ENCODE data around the gene NFASC. TPM values are rescaled to one million over a fixed set of nuclear protein-coding genes. Genes with fewer than 3 reads are reported as not detected.

NFASC gene
- total RNA-seq, 2 experiments from 2014 or later, result not detected

- intact Hi-C loops (cut with DNase I, micrococcal nuclease), result no loop called here
- Histone ChIP-seq H3K27ac (ENCODE audit: low read depth in 1 of 2, low read length in 2 of 2) (no peak overlapping the region), H3K4me1 (ENCODE audit: insufficient read depth, low read length) (no peaks in the 10 kb centered on the region), H3K4me3 (ENCODE audit: low read length) (no peak overlapping the region), H3K9me3 (ENCODE audit: control insufficient read depth in 1 of 2, insufficient read depth in 1 of 2, low read length in 2 of 2) (no peaks in the 10 kb centered on the region), H3K27me3 (ENCODE audit: control insufficient read depth in 1 of 2, insufficient read depth in 2 of 2, low read length in 2 of 2) (peaks cover 12 to 26% of the 10 kb centered on the region in 2 experiments), H3K36me3 (ENCODE audit: insufficient read depth, low read length) (no peaks in the 10 kb centered on the region)
- CTCF ChIA-PET, result no interaction called here
- no peak overlapping the region for H3K27ac Mint-ChIP-seq
- no peak overlapping the region for H3K4me3 Mint-ChIP-seq
- no peaks in the 10 kb centered on the region for H3K9me3 Mint-ChIP-seq
- peaks cover 64% of the 10 kb centered on the region for H3K27me3 Mint-ChIP-seq
- POLR2A ChIA-PET, result no interaction called here
- no peaks in the 10 kb centered on the region for H3K4me1 Mint-ChIP-seq (ENCODE audit: low read depth)
- H3K36me3 Mint-ChIP-seq (ENCODE audit: low read depth), result no peaks in the 10 kb centered on the region
- DNase-seq, result no peak
- ATAC-seq (ENCODE audit: poor library complexity), result no peak
- TF ChIP-seq CTCF (IDR thresholded peaks at IDR 0.05), result no peak
Observed at GRCh38 chr1:204894031-204894430, 23.4 kb downstream of the NFASC start.

- no peak overlapping the region for H3K27ac ChIP-seq (ENCODE audit: low read depth in 1 of 2, low read length in 2 of 2)
- no peaks in the 10 kb centered on the region for H3K4me1 ChIP-seq (ENCODE audit: insufficient read depth, low read length)
- H3K4me3 Mint-ChIP-seq, result no peak overlapping the region
- no peaks in the 10 kb centered on the region for H3K4me1 Mint-ChIP-seq (ENCODE audit: low read depth)
- H3K27me3 Mint-ChIP-seq, result peaks cover 66% of the 10 kb centered on the region
- intact Hi-C loops (cut with DNase I, micrococcal nuclease), result no loop called here
- no peaks in the 10 kb centered on the region for H3K36me3 Mint-ChIP-seq (ENCODE audit: low read depth)
- H3K4me3 ChIP-seq (ENCODE audit: low read length), result no peak overlapping the region
- no peaks in the 10 kb centered on the region for H3K9me3 Mint-ChIP-seq
- ATAC-seq (ENCODE audit: poor library complexity), result no peak
- ChIA-PET POLR2A (no interaction called here), CTCF (no interaction called here)
- DNase-seq, result no peak
- no peaks in the 10 kb centered on the region for H3K9me3 ChIP-seq (ENCODE audit: control insufficient read depth in 1 of 2, insufficient read depth in 1 of 2, low read length in 2 of 2)
- no peak for TF ChIP-seq CTCF (IDR thresholded peaks at IDR 0.05)
- H3K36me3 ChIP-seq (ENCODE audit: insufficient read depth, low read length), result no peaks in the 10 kb centered on the region
- peaks cover 14 to 28% of the 10 kb centered on the region in 2 experiments for H3K27me3 ChIP-seq (ENCODE audit: control insufficient read depth in 1 of 2, insufficient read depth in 2 of 2, low read length in 2 of 2)
- H3K27ac Mint-ChIP-seq, result no peak overlapping the region
Observed at GRCh38 chr1:204894606-204895005, 23.9 kb downstream of the NFASC start.

- no peaks in the 10 kb centered on the region for H3K9me3 ChIP-seq (ENCODE audit: control insufficient read depth in 1 of 2, insufficient read depth in 1 of 2, low read length in 2 of 2)
- Mint-ChIP-seq H3K4me3 (no peak overlapping the region), H3K27ac (no peak overlapping the region), H3K4me1 (ENCODE audit: low read depth) (no peaks in the 10 kb centered on the region), H3K27me3 (peaks cover 68% of the 10 kb centered on the region), H3K9me3 (no peaks in the 10 kb centered on the region), H3K36me3 (ENCODE audit: low read depth) (no peaks in the 10 kb centered on the region)
- H3K4me3 ChIP-seq (ENCODE audit: low read length), result no peak overlapping the region
- DNase-seq (no peak), ATAC-seq (ENCODE audit: poor library complexity) (no peak)
- H3K4me1 ChIP-seq (ENCODE audit: insufficient read depth, low read length), result no peaks in the 10 kb centered on the region
- no peak for TF ChIP-seq CTCF (IDR thresholded peaks at IDR 0.05)
- POLR2A ChIA-PET, result no interaction called here
- CTCF ChIA-PET, result no interaction called here
- H3K27me3 ChIP-seq (ENCODE audit: control insufficient read depth in 1 of 2, insufficient read depth in 2 of 2, low read length in 2 of 2), result peaks cover 12 to 28% of the 10 kb centered on the region in 2 experiments
- intact Hi-C loops (cut with DNase I, micrococcal nuclease), result no loop called here
- H3K36me3 ChIP-seq (ENCODE audit: insufficient read depth, low read length), result no peaks in the 10 kb centered on the region
- no peak overlapping the region for H3K27ac ChIP-seq (ENCODE audit: low read depth in 1 of 2, low read length in 2 of 2)
Observed at GRCh38 chr1:204896023-204896422, 25.4 kb downstream of the NFASC start.
